C4-2B (cell line): ENCODE results near the gene AGBL4.

ENCODE experiments used
- CTCF ChIP-seq: fragments of 450-650 bp; conservative IDR thresholded peaks from 2 replicates; pipeline ENCODE4 v1.5.1; 2017; ENCODE audit warnings: mild to moderate bottlenecking
- ZFX ChIP-seq: fragments of 450-650 bp; IDR thresholded peaks from 2 replicates; pipeline ENCODE4 v1.6.1; 2017

GRCh38 chr1:48556186-48556850 is 1467.4 kb downstream of the AGBL4 start:
- TF ChIP-seq ZFX: no peak
- TF ChIP-seq CTCF: no peak
